ENCODE results near the gene KLK5.
"Not testable (repeated sequence)": the region's sequence is repeated elsewhere in the genome, so short reads cannot be mapped to it uniquely, and the experiment has no call there.

KLK5 gene

GRCh38 chr19:50896591-50897190 is 56.1 kb downstream of the KLK5 start:
- DNase-seq, result no peak
- Histone ChIP-seq H3K4me3 (ENCODE audit: insufficient read depth, low read depth, low read length, poor library complexity, severe bottlenecking) (no peak overlapping the region), H3K4me1 (ENCODE audit: control insufficient read depth, insufficient read depth, low read length, poor library complexity, severe bottlenecking) (no peaks in the 10 kb centered on the region), H3K9me3 (ENCODE audit: control insufficient read depth, low read length) (no peaks in the 10 kb centered on the region), H3K27ac (ENCODE audit: insufficient read depth, low read length, poor library complexity, severe bottlenecking) (no peak overlapping the region), H3K27me3 (replicated peaks; ENCODE audit: control insufficient read depth, insufficient read depth, low read length, poor library complexity, severe bottlenecking) (no peaks in the 10 kb centered on the region), H3K36me3 (ENCODE audit: control insufficient read depth, insufficient read depth, low read length) (no peaks in the 10 kb centered on the region)

GRCh38 chr19:50896089-50896590 is 56.7 kb downstream of the KLK5 start:
- not testable (repeated sequence) for H3K36me3 ChIP-seq (ENCODE audit: control insufficient read depth, insufficient read depth, low read length); H3K27me3 ChIP-seq (replicated peaks; ENCODE audit: control insufficient read depth, insufficient read depth, low read length, poor library complexity, severe bottlenecking); H3K9me3 ChIP-seq (ENCODE audit: control insufficient read depth, low read length); H3K27ac ChIP-seq (ENCODE audit: insufficient read depth, low read length, poor library complexity, severe bottlenecking); DNase-seq; H3K4me1 ChIP-seq (ENCODE audit: control insufficient read depth, insufficient read depth, low read length, poor library complexity, severe bottlenecking); H3K4me3 ChIP-seq (ENCODE audit: insufficient read depth, low read depth, low read length, poor library complexity, severe bottlenecking)

- no peak overlapping the region for H3K27ac ChIP-seq (ENCODE audit: insufficient read depth, low read length, poor library complexity, severe bottlenecking)
- H3K4me1 ChIP-seq (ENCODE audit: control insufficient read depth, insufficient read depth, low read length, poor library complexity, severe bottlenecking), result no peaks in the 10 kb centered on the region
- DNase-seq, result no peak
- no peaks in the 10 kb centered on the region for H3K9me3 ChIP-seq (ENCODE audit: control insufficient read depth, low read length)
- no peak overlapping the region for H3K4me3 ChIP-seq (ENCODE audit: insufficient read depth, low read depth, low read length, poor library complexity, severe bottlenecking)
- H3K27me3 ChIP-seq (replicated peaks; ENCODE audit: control insufficient read depth, insufficient read depth, low read length, poor library complexity, severe bottlenecking), result no peaks in the 10 kb centered on the region
- no peaks in the 10 kb centered on the region for H3K36me3 ChIP-seq (ENCODE audit: control insufficient read depth, insufficient read depth, low read length)
Observed at GRCh38 chr19:50894478-50895356, 58.1 kb downstream of the KLK5 start.
